GM12865 (cell line): ENCODE data around the gene GNB2.
"Not testable (repeated sequence)": the region's sequence is repeated elsewhere in the genome, so short reads cannot be mapped to it uniquely, and the experiment has no call there.

Source experiments
- DNase-seq: peaks from one replicate; pipeline ENCODE4 v3.0.0; 2010; ENCODE audit warnings: low read depth
- H3K4me3 ChIP-seq: 2 replicates; pipeline ENCODE4 v1.5.1; 2011; ENCODE audit warnings: mild to moderate bottlenecking, low read depth, low read length, control low read depth
- CTCF ChIP-seq: IDR thresholded peaks from 2 replicates; pipeline ENCODE4 v1.5.1; 2011; ENCODE audit warnings: low read length, control low read depth, low read depth, inconsistent platforms; ENCODE audit not compliant: insufficient read depth; ENCODE audit errors: missing control alignments

The GNB2 gene

GRCh38 chr7:100705753-100706671 is 32.5 kb downstream of the GNB2 start, which contains the start of gene POP7:
Gene POP7, plus strand, starts transcription at chr7:100706121. Its CDS starts 710 bp downstream, at chr7:100706831.
- peak; percentile 99 for DNase-seq

GRCh38 chr7:100706672-100707311 is 33.3 kb downstream of the GNB2 start:
- peak overlapping the region; percentile 97 for H3K4me3 ChIP-seq
- no peak for DNase-seq
- TF ChIP-seq CTCF = no peak

More at GRCh38 chr7:100705753-100706671, 32.5 kb downstream of the GNB2 start, which contains the start of gene POP7:
- H3K4me3 ChIP-seq = peak within 1 kb of the TSS; percentile 97
- TF ChIP-seq CTCF = no peak

GRCh38 chr7:100708395-100708794 is 34.9 kb downstream of the GNB2 start:
- no peak overlapping the region for H3K4me3 ChIP-seq
- no peak for TF ChIP-seq CTCF
- DNase-seq = no peak

- H3K4me3 ChIP-seq = no peak overlapping the region
- no peak for DNase-seq
- TF ChIP-seq CTCF = no peak
Observed at GRCh38 chr7:100710452-100710851, 36.9 kb downstream of the GNB2 start.

- no peak for TF ChIP-seq CTCF
- no peak for DNase-seq
- no peak overlapping the region for H3K4me3 ChIP-seq
Observed at GRCh38 chr7:100711369-100711768, 37.8 kb downstream of the GNB2 start.

- TF ChIP-seq CTCF = no peak
- DNase-seq = no peak
- H3K4me3 ChIP-seq = no peak overlapping the region
Observed at GRCh38 chr7:100714725-100715124, 41.2 kb downstream of the GNB2 start.

- not testable (repeated sequence) for H3K4me3 ChIP-seq
Observed at GRCh38 chr7:100717073-100717472, 43.5 kb downstream of the GNB2 start.

More at GRCh38 chr7:100717073-100717472, 43.5 kb downstream of the GNB2 start:
- not testable (repeated sequence) for DNase-seq
